ENCODE results near the gene RCBTB2.
"Not testable (repeated sequence)": the region's sequence is repeated elsewhere in the genome, so short reads cannot be mapped to it uniquely, and the experiment has no call there.

The RCBTB2 gene

GRCh38 chr13:48476215-48476614 lies 56.7 kb downstream of the RCBTB2 start:
- H3K4me3 ChIP-seq (ENCODE audit: low read depth, low read length) = no peak overlapping the region
- TF ChIP-seq CTCF (IDR thresholded peaks at IDR 0.05; ENCODE audit: low read depth, low read length) = no peak

DNA sequence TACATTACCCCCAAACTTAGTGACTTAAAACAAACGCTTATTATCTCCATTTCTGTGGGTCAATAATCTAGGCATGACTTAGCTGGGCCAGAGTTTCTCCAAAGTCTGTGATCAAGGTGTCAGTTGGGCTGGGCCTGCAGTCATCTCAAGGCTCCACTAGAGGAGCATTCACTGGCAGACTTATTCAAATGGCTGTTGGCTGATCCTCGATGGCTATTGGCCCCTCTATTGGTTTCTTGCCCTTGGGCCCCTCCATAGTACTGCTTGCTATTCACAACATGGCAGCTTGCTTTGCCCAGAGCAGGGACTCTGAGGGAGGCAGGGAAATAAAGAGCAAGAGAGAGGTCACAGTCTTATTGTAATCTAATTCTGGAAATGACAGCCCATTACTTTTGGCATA lies 57.6 kb downstream of the RCBTB2 start:
- no peak for TF ChIP-seq CTCF (IDR thresholded peaks at IDR 0.05; ENCODE audit: low read depth, low read length)
- no peak overlapping the region for H3K4me3 ChIP-seq (ENCODE audit: low read depth, low read length)

DNA sequence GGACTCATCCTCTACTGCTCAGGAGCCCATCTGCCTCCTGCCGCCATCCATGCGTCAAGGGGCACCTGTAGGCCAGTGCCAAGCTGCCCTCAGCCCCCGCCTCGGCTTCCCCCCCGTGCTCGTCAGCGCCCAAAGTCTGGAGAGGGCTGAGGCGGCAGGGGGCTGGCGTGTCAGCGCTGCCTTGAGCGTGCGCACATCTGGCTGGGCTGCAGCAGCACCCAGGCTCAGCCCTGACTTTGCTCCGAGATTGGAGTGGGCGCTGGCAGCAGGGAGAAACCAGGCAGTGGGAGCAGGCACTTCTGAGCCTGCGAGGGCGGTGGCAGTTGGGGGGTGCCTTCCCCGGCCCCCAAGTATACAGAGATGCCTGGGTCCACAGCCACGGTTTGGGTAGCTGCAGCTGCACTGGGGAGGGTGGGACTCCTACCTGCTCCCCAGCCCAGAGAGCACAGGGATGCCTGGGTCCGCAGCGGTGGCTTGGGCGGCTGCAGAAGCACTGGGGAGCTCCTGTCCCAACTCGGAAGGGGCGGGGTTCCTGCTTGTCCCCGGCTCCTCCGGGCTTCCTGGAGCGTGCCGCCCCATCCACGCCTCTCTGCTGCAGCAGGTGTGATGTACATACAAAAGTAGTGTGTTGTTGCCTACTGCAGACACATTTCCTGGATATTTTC lies 75.2 kb downstream of the RCBTB2 start:
- no peak overlapping the region for H3K4me3 ChIP-seq (ENCODE audit: low read depth, low read length)
- TF ChIP-seq CTCF (IDR thresholded peaks at IDR 0.05; ENCODE audit: low read depth, low read length) = no peak

- no peak for TF ChIP-seq CTCF (IDR thresholded peaks at IDR 0.05; ENCODE audit: low read depth, low read length)
- no peak overlapping the region for H3K4me3 ChIP-seq (ENCODE audit: low read depth, low read length)
These were observed 76.3 kb downstream of the RCBTB2 start for GRCh38 chr13:48456546-48456945.

- H3K4me3 ChIP-seq (ENCODE audit: low read depth, low read length) = not testable (repeated sequence)
These were observed 81.7 kb downstream of the RCBTB2 start for GRCh38 chr13:48451196-48451595.

GRCh38 chr13:48449656-48450055 lies 83.2 kb downstream of the RCBTB2 start:
- H3K4me3 ChIP-seq (ENCODE audit: low read depth, low read length) = peak overlapping the region; percentile 35
- no peak for TF ChIP-seq CTCF (IDR thresholded peaks at IDR 0.05; ENCODE audit: low read depth, low read length)

GRCh38 chr13:48448959-48449614 lies 83.8 kb downstream of the RCBTB2 start:
- H3K4me3 ChIP-seq (ENCODE audit: low read depth, low read length) = peak overlapping the region; percentile 35
- no peak for TF ChIP-seq CTCF (IDR thresholded peaks at IDR 0.05; ENCODE audit: low read depth, low read length)
